Heart left ventricle (tissue), 13 donors: Measurements from ENCODE around the gene LRRC15.

Experiments used
- CTCF ChIP-seq, 12 donors: fragments of 200-600 bp; sonication (generic) in 4 of 12; IDR thresholded peaks; one replicate each; pipeline versions ENCODE4 v1.5.0 to v1.8.0; 2018 to 2022; ENCODE audit warnings: antibody characterized with exemption in 12 of 12, mild to moderate bottlenecking in 5 of 12
- POLR2A ChIP-seq, 2 donors: fragments of 450-650 bp; IDR thresholded peaks; one replicate each; pipeline ENCODE4 v1.6.1; 2017; ENCODE audit warnings: antibody characterized with exemption in 2 of 2, mild to moderate bottlenecking in 2 of 2, moderate library complexity in 2 of 2
- donor health status: ischemic (EF 13 %, LVEDD 7.1; RV severe dilation, severe dysfunction).
- donor health status: DM: no; HTN: yes; CAD: no.
- donor health status: DM: no; HTN: no; CAD: no.
- donor health status: ischemic (EF 25% LVEDD 6.9; RV normal size, moderate dysfunction).
- donor health status: ischemic (EF 25% LVEDD 5.7; RV mildly dilated, moderate dysfunction).
- donor health status: ischemic (EF 35%, LVEDD 5.7; RV mildly dilated, moderate dysfunction).
- donor health status: nonischemic (EF 11% LVEDD 7.7; RV severe dilation, severe dysfunction).
- donor health status: DM: yes; HTN: yes; CAD: no.
- donor health status: PGD.
- donor health status: ischemic (EF 29% LVEDD 5.4; RV normal size, mild dysfunction).
- donor health status: nonischemic (EF 23%, LVEDD 6.1; RV moderate dilation, normal function).

DNA sequence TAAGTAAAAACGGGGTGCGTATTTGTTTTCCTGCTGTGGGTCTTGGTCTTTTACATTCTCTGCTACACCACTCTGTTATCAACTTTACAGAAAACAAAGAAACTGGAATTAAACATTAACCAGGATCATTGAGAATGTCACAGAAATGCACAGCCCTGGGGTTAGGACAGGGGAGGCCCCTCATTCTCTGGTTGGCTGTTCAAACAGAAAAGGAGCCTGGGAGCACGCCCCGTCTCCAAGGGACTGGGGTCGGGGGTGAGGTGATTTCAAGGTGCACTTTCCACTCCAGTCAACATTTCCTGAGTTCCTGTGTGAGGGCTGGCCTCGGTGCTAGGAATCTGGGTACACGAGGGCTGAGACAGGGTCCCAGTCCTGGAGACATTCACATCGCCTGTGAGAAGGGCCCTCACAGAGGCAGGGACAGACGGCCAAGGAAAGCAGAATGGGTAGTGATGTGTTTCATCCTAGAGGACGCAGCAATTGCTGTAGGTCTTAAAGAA is 48.7 kb downstream of the LRRC15 start:
- TF ChIP-seq CTCF (IDR thresholded peaks at IDR 0.05) (no peak), POLR2A (IDR thresholded peaks at IDR 0.05) (no peak)
